ENCODE data around the gene ADAMTS3. TPM values are rescaled to one million over a fixed set of nuclear protein-coding genes. Genes with fewer than 3 reads are reported as not detected.

The ADAMTS3 gene
- total and polyA plus RNA-seq, 2 of the 13 experiments (the other 11 are each of a cell fraction or from before 2014, with no cell fraction given): not detected

DNA sequence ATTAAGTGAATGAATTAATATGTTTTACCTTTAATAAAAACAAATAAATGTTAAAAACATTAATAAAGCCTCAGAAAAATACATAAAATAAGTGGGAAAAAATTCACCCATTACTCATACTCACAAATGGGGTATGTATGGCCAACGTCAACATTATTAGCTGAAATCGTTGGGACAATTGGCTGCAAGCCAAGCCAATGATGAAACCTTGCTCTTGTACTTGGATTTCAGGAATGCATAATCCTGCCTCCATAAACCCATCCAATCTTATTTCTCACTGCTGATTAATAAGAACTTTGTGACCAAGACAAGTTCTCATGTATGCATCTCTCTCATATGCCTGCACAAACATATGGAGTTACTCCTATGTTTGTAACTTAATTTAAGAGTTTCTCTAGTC, 35.3 kb upstream of the ADAMTS3 start:
- in situ Hi-C loops (cut with HindIII; ENCODE audit: extremely low pct_ligation_motif_present, low pct_unique_long_range_greater_than_20kb) (no loop called here), intact Hi-C loops (cut with micrococcal nuclease; ENCODE audit: unreplicated experiment) (no loop called here)
- Histone ChIP-seq H3K4me2 (ENCODE audit: low read depth, low read length) (no peak overlapping the region), H2AFZ (ENCODE audit: low read length) (no peak overlapping the region), H3K9me3 (ENCODE audit: low read length) (peaks cover 21% of the 10 kb centered on the region; the same call in 1 of the 2 replicates), H3K27me3 (ENCODE audit: control insufficient read depth in 1 of 2, insufficient read depth in 2 of 2, low read length in 2 of 2) (no peaks in the 10 kb centered on the region), H3K27ac (ENCODE audit: extremely low read length, insufficient read depth, low read length) (no peak overlapping the region), H3K4me3 (replicated peaks in 1 of 3; ENCODE audit: insufficient read depth in 1 of 3, low read depth in 2 of 3, low read length in 3 of 3) (no peak overlapping the region), H3K9ac (ENCODE audit: insufficient read depth, low read depth, low read length) (no peak overlapping the region), H3K36me3 (replicated peaks in 1 of 2; ENCODE audit: control insufficient read depth in 1 of 2, insufficient read depth in 2 of 2, low read length in 2 of 2) (no peaks in the 10 kb centered on the region), H3K79me2 (ENCODE audit: insufficient read depth, low read length) (no peaks in the 10 kb centered on the region), H3K4me1 (ENCODE audit: insufficient read depth, low read length) (no peaks in the 10 kb centered on the region), H4K20me1 (ENCODE audit: insufficient read depth, low read length) (no peaks in the 10 kb centered on the region)
- ChIA-PET CTCF (ENCODE audit: low intra/inter-chr PET ratio, low total read pairs) (no interaction called here), POLR2A (no interaction called here)
- no peak for TF ChIP-seq RAD21 (CRISPR knock-in tag; IDR thresholded peaks at IDR 0.05)
- no peak for TF ChIP-seq POLR2AphosphoS5 (IDR thresholded peaks at IDR 0.05; ENCODE audit: low read depth, low read length)
- TF ChIP-seq ZNF460 (CRISPR knock-in tag; IDR thresholded peaks at IDR 0.05; ENCODE audit: borderline replicate concordance): no peak
- no peak for TF ChIP-seq HNRNPL (IDR thresholded peaks at IDR 0.05; ENCODE audit: low read depth, low read length)
- TF ChIP-seq CREM (IDR thresholded peaks at IDR 0.05): no peak
- TF ChIP-seq CREM (CRISPR knock-in tag; IDR thresholded peaks at IDR 0.05): no peak
- TF ChIP-seq ZNF652 (CRISPR knock-in tag; IDR thresholded peaks at IDR 0.05; ENCODE audit: borderline replicate concordance, low read depth): no peak
- TF ChIP-seq ZNF614 (CRISPR knock-in tag; IDR thresholded peaks at IDR 0.05; ENCODE audit: borderline replicate concordance): no peak
- DNase-seq (ENCODE audit: low spot score) (no peak), ATAC-seq (no peak), FAIRE-seq (no peak)
- BruUV-seq (replicated peaks): no TSS peak
- 0% methylated on average over 2 of the region's 2 CpGs for WGBS (ENCODE audit: low lambda C conversion rate)

DNA sequence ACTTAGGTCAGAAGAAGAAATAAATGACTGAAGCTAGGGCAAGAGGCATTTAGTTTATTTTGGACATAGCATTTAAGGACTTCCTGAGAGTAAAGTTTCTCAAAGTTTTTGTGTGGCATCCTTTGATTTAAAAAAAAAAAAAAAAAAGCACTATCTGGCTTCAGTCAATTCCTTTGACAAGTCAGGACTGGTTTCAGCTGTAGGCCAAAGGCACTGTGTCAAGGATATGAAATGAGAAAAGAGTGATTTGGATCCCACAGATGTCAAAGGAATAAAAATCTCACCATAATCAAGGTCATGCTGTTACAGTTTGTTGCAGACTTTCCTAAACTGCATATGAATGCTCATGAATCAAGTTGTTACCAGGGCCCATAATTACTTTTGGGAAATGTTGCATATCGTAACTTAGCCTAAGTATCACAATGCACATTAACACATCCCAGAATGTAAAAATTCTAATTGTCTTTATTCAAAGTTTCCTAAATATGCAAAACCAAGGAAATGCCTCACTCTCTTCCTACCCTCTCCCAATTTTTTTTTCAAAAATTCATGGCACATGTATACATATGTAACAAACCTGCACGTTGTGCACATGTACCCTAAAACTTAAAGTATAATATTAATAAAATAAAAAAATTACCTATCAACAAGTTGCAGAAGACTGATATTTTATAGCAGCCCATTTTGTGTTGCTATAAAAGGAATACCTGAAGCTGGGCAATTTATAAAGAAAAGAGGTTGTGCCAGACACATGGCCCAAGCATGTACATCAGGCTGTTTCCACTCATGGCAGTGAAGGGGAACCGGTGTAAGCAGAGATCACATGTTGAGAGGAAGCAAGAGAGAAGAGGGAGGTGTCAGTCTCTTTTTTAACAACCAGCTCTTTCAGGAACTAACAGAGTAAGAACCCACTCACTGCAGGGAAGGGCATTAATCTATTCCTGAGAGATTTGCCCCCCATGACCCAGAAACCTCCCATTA, 33.7 kb upstream of the ADAMTS3 start:
- intact Hi-C loops (cut with micrococcal nuclease; ENCODE audit: unreplicated experiment): no loop called here
- H3K36me3 ChIP-seq (replicated peaks in 1 of 2; ENCODE audit: control insufficient read depth in 1 of 2, insufficient read depth in 2 of 2, low read length in 2 of 2): no peaks in the 10 kb centered on the region
- WGBS (ENCODE audit: low lambda C conversion rate): 4% methylated on average over 3 of the region's 3 CpGs
- H2AFZ ChIP-seq (ENCODE audit: low read length): no peak overlapping the region
- H3K9ac ChIP-seq (ENCODE audit: insufficient read depth, low read depth, low read length): no peak overlapping the region
- H3K27me3 ChIP-seq (ENCODE audit: control insufficient read depth in 1 of 2, insufficient read depth in 2 of 2, low read length in 2 of 2): no peaks in the 10 kb centered on the region
- no peak for FAIRE-seq
- no peak overlapping the region for H3K4me2 ChIP-seq (ENCODE audit: low read depth, low read length)
- in situ Hi-C loops (cut with HindIII; ENCODE audit: extremely low pct_ligation_motif_present, low pct_unique_long_range_greater_than_20kb): no loop called here
- CTCF ChIA-PET (ENCODE audit: low intra/inter-chr PET ratio, low total read pairs): no interaction called here
- POLR2A ChIA-PET: no interaction called here
- H3K9me3 ChIP-seq (ENCODE audit: low read length): peaks cover 19% of the 10 kb centered on the region; the same call in 1 of the 2 replicates
- no peaks in the 10 kb centered on the region for H4K20me1 ChIP-seq (ENCODE audit: insufficient read depth, low read length)
- ATAC-seq: no peak
- H3K27ac ChIP-seq (ENCODE audit: extremely low read length, insufficient read depth, low read length): no peak overlapping the region
- H3K79me2 ChIP-seq (ENCODE audit: insufficient read depth, low read length): no peaks in the 10 kb centered on the region
- H3K4me3 ChIP-seq (replicated peaks in 1 of 3; ENCODE audit: insufficient read depth in 1 of 3, low read depth in 2 of 3, low read length in 3 of 3): no peak overlapping the region
- no peaks in the 10 kb centered on the region for H3K4me1 ChIP-seq (ENCODE audit: insufficient read depth, low read length)
- no TSS peak for BruUV-seq (replicated peaks)
- no peak for DNase-seq (ENCODE audit: low spot score)
- TF ChIP-seq HOXA7 (CRISPR knock-in tag; IDR thresholded peaks at IDR 0.05): no peak
- TF ChIP-seq, protein P1, sequence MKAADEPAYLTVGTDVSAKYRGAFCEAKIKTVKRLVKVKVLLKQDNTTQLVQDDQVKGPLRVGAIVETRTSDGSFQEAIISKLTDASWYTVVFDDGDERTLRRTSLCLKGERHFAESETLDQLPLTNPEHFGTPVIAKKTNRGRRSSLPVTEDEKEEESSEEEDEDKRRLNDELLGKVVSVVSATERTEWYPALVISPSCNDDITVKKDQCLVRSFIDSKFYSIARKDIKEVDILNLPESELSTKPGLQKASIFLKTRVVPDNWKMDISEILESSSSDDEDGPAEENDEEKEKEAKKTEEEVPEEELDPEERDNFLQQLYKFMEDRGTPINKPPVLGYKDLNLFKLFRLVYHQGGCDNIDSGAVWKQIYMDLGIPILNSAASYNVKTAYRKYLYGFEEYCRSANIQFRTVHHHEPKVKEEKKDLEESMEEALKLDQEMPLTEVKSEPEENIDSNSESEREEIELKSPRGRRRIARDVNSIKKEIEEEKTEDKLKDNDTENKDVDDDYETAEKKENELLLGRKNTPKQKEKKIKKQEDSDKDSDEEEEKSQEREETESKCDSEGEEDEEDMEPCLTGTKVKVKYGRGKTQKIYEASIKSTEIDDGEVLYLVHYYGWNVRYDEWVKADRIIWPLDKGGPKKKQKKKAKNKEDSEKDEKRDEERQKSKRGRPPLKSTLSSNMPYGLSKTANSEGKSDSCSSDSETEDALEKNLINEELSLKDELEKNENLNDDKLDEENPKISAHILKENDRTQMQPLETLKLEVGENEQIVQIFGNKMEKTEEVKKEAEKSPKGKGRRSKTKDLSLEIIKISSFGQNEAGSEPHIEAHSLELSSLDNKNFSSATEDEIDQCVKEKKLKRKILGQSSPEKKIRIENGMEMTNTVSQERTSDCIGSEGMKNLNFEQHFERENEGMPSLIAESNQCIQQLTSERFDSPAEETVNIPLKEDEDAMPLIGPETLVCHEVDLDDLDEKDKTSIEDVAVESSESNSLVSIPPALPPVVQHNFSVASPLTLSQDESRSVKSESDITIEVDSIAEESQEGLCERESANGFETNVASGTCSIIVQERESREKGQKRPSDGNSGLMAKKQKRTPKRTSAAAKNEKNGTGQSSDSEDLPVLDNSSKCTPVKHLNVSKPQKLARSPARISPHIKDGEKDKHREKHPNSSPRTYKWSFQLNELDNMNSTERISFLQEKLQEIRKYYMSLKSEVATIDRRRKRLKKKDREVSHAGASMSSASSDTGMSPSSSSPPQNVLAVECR (CRISPR knock-in tag; IDR thresholded peaks at IDR 0.05; ENCODE audit: borderline replicate concordance): no peak
- TF ChIP-seq FOXC1 (CRISPR knock-in tag; IDR thresholded peaks at IDR 0.05; ENCODE audit: borderline replicate concordance): no peak
- TF ChIP-seq, protein P2, sequence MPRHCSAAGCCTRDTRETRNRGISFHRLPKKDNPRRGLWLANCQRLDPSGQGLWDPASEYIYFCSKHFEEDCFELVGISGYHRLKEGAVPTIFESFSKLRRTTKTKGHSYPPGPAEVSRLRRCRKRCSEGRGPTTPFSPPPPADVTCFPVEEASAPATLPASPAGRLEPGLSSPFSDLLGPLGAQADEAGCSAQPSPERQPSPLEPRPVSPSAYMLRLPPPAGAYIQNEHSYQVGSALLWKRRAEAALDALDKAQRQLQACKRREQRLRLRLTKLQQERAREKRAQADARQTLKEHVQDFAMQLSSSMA (CRISPR knock-in tag; IDR thresholded peaks at IDR 0.05): no peak
- no peak for TF ChIP-seq SP2 (CRISPR knock-in tag; IDR thresholded peaks at IDR 0.05)

Measured in HepG2 (cell line).